H1 (cell line): Measurements from ENCODE around the gene AANAT. TPM values are rescaled to one million over a fixed set of nuclear protein-coding genes. Genes with fewer than 3 reads are reported as not detected.

Experiments used
- CTCF ChIA-PET: fragments of 300-600 bp; sonication (Branson Sonifier 250); formaldehyde crosslinking; loops from one replicate; lab custom pipeline; 2021; ENCODE audit not compliant: partially characterized antibody; lab: Charles Lee
- POLR2A ChIA-PET: fragments of 300-600 bp; sonication (Branson Sonifier 250); formaldehyde crosslinking; loops from one replicate; lab custom pipeline; 2021; ENCODE audit warnings: inconsistent platforms; ENCODE audit not compliant: partially characterized antibody; lab: Charles Lee
- DNase-seq, 2 experiments: peaks; one replicate each; pipeline versions ENCODE4 v3.0.0 to v3.0.0-alpha.2; 2010 to 2022; ENCODE audit warnings: low spot score in 2 of 2, low read depth in 1 of 2, mixed read lengths in 1 of 2
- FAIRE-seq: peaks from 2 replicates; lab custom pipeline; 2011; peaks lifted over from hg19 to GRCh38; lab: Jason Lieb, UNC
- H2AFZ ChIP-seq: 2 replicates; pipeline ENCODE4 v1.8.1; 2012; ENCODE audit warnings: low read length, inconsistent platforms
- H2AK5ac ChIP-seq: 2 replicates; pipeline ENCODE4 v1.6.1; 2013; ENCODE audit warnings: low read depth, low read length
- H2BK120ac ChIP-seq: replicated peaks from 2 replicates; pipeline ENCODE3; 2013; ENCODE audit warnings: low read depth, low read length, inconsistent platforms
- H2BK12ac ChIP-seq: 2 replicates; pipeline ENCODE4 v1.6.1; 2013; ENCODE audit warnings: low read depth, low read length
- H2BK15ac ChIP-seq: 2 replicates; pipeline ENCODE4 v1.6.1; 2013; ENCODE audit warnings: low read length
- H2BK20ac ChIP-seq: 2 replicates; pipeline ENCODE4 v1.6.1; 2013; ENCODE audit warnings: low read length
- H2BK5ac ChIP-seq: 2 replicates; pipeline ENCODE4 v1.6.1; 2013; ENCODE audit warnings: low read depth, low read length
- H3K14ac ChIP-seq: 2 replicates; pipeline ENCODE4 v1.6.1; 2013; ENCODE audit warnings: inconsistent platforms; ENCODE audit not compliant: insufficient read length
- H3K18ac ChIP-seq: 2 replicates; pipeline ENCODE4 v1.6.1; 2013; ENCODE audit warnings: low read length; ENCODE audit errors: extremely low read depth
- H3K23ac ChIP-seq: 2 replicates; pipeline ENCODE4 v1.6.1; 2013; ENCODE audit warnings: inconsistent platforms; ENCODE audit not compliant: insufficient read length
- H3K23me2 ChIP-seq: 2 replicates; pipeline ENCODE4 v1.6.1; 2013; ENCODE audit warnings: low read depth, low read length
- H3K27ac ChIP-seq: 2 replicates; pipeline ENCODE4 v1.6.1; 2011; ENCODE audit warnings: low read depth, low read length, inconsistent platforms
- H3K27me3 ChIP-seq, 4 experiments: replicated peaks in 1 of 4; 1 replicate in 1 of 4; 2 replicates in 3 of 4; pipeline versions ENCODE4 v1.6.1 to v1.8.1; 2011 to 2013; ENCODE audit warnings: low read length in 3 of 4, mild to moderate bottlenecking in 3 of 4, inconsistent platforms in 2 of 4, mixed read lengths in 2 of 4, moderate library complexity in 1 of 4; ENCODE audit not compliant: control insufficient read depth in 3 of 4, insufficient read depth in 3 of 4; ENCODE audit errors: extremely low read depth in 1 of 4
- H3K36me3 ChIP-seq, 4 experiments: 2 replicates each; pipeline versions ENCODE4 v1.6.1 to v1.8.1; 2011 to 2013; ENCODE audit warnings: mild to moderate bottlenecking in 4 of 4, low read length in 3 of 4, moderate library complexity in 2 of 4, control low read depth in 1 of 4, inconsistent platforms in 1 of 4; ENCODE audit not compliant: insufficient read depth in 4 of 4, control insufficient read depth in 2 of 4
- H3K4ac ChIP-seq: replicated peaks from 2 replicates; pipeline ENCODE3; 2013; ENCODE audit warnings: low read length, low read depth, mixed read lengths, inconsistent platforms; ENCODE audit not compliant: insufficient read length
- H3K4me1 ChIP-seq, 4 experiments: replicated peaks in 1 of 4; 1 replicate in 1 of 4; 2 replicates in 3 of 4; pipeline versions ENCODE4 v1.6.1 to v1.8.1; 2011 to 2013; ENCODE audit warnings: low read length in 3 of 4, inconsistent platforms in 2 of 4, mixed read lengths in 1 of 4; ENCODE audit not compliant: insufficient read depth in 4 of 4, control insufficient read depth in 3 of 4
- H3K4me2 ChIP-seq, 2 experiments: 2 replicates each; pipeline versions ENCODE4 v1.6.1 to v1.8.1; 2011 to 2013; ENCODE audit warnings: low read depth in 2 of 2, low read length in 2 of 2, control low read depth in 1 of 2, inconsistent platforms in 1 of 2, mild to moderate bottlenecking in 1 of 2; ENCODE audit not compliant: insufficient read depth in 1 of 2
- H3K4me3 ChIP-seq, 4 experiments: fragments of 200-600, 300-600 bp in 1 of 4; sonication (generic), shearing (Covaris generic), sonication (Bioruptor Twin) in 1 of 4; 2 replicates each; pipeline versions ENCODE4 v1.5.1 to v1.8.1; 2011 to 2016; ENCODE audit warnings: low read length in 4 of 4, low read depth in 3 of 4, control low read depth in 2 of 4, inconsistent platforms in 2 of 4, mild to moderate bottlenecking in 2 of 4, mixed read lengths in 1 of 4, moderate library complexity in 1 of 4; ENCODE audit not compliant: insufficient read depth in 2 of 4; ENCODE audit errors: extremely low read depth in 1 of 4
- H3K56ac ChIP-seq: replicated peaks from 2 replicates; pipeline ENCODE3; 2013; ENCODE audit warnings: low read depth, mild to moderate bottlenecking, mixed read lengths, low read length, inconsistent platforms; ENCODE audit not compliant: insufficient read length
- H3K79me1 ChIP-seq: 2 replicates; pipeline ENCODE4 v1.6.1; 2013; ENCODE audit warnings: low read depth, low read length, control low read depth
- H3K79me2 ChIP-seq, 2 experiments: 2 replicates each; pipeline versions ENCODE4 v1.6.1 to v1.8.1; 2012 to 2013; ENCODE audit warnings: low read length in 2 of 2, mild to moderate bottlenecking in 2 of 2, inconsistent platforms in 1 of 2; ENCODE audit not compliant: insufficient read depth in 2 of 2, control insufficient read depth in 1 of 2
- H3K9ac ChIP-seq, 4 experiments: replicated peaks in 1 of 4; 1 replicate in 1 of 4; 2 replicates in 3 of 4; pipeline versions ENCODE4 v1.6.1 to v1.8.1; 2011 to 2013; ENCODE audit warnings: low read depth in 3 of 4, low read length in 3 of 4, control low read depth in 2 of 4, mild to moderate bottlenecking in 2 of 4, moderate library complexity in 2 of 4, inconsistent platforms in 1 of 4; ENCODE audit errors: extremely low read depth in 1 of 4
- H3K9me3 ChIP-seq, 2 experiments: 2 replicates each; pipeline versions ENCODE4 v1.6.1 to v1.8.1; 2012 to 2013; ENCODE audit warnings: mild to moderate bottlenecking in 2 of 2, moderate library complexity in 2 of 2, control low read depth in 1 of 2, inconsistent platforms in 1 of 2, low read depth in 1 of 2, low read length in 1 of 2, mixed read lengths in 1 of 2; ENCODE audit not compliant: insufficient read depth in 2 of 2
- H4K20me1 ChIP-seq, 2 experiments: replicated peaks in 1 of 2; 2 replicates each; pipeline versions ENCODE3 to v1.8.1; 2011 to 2013; ENCODE audit warnings: inconsistent platforms in 2 of 2, low read length in 2 of 2, mild to moderate bottlenecking in 1 of 2; ENCODE audit not compliant: insufficient read depth in 2 of 2, control insufficient read depth in 1 of 2
- H4K5ac ChIP-seq: 2 replicates; pipeline ENCODE4 v1.6.1; 2013; ENCODE audit warnings: low read length, low read depth, mixed read lengths, inconsistent platforms; ENCODE audit not compliant: insufficient read length
- H4K8ac ChIP-seq: 2 replicates; pipeline ENCODE4 v1.8.0; 2013; ENCODE audit warnings: mild to moderate bottlenecking, moderate library complexity, low read length, inconsistent platforms; ENCODE audit not compliant: insufficient read depth; ENCODE audit errors: extremely low read depth
- H4K91ac ChIP-seq: replicated peaks from 2 replicates; pipeline ENCODE3; 2013; ENCODE audit warnings: low read length, mixed read lengths, inconsistent platforms; ENCODE audit not compliant: insufficient read length
- CBX5 ChIP-seq: fragments of 300-800, 300-1000 bp; sonication (generic); IDR thresholded peaks from 2 replicates; pipeline ENCODE4 v1.7.1; 2016; ENCODE audit warnings: antibody characterized with exemption, low read length, low read depth
- CREB1 ChIP-seq: IDR thresholded peaks from 2 replicates; pipeline ENCODE4 v1.6.1; 2012; ENCODE audit warnings: inconsistent platforms
- EP300 ChIP-seq, 2 experiments: IDR thresholded peaks; 1 replicate in 1 of 2; 2 replicates in 1 of 2; pipeline ENCODE4 v1.6.1; 2011 to 2012; ENCODE audit warnings: low read depth in 2 of 2, low read length in 2 of 2, mild to moderate bottlenecking in 2 of 2, borderline replicate concordance in 1 of 2, inconsistent platforms in 1 of 2, moderate library complexity in 1 of 2
- HDAC2 ChIP-seq, 2 experiments: fragments of 300-600 bp in 1 of 2; sonication (generic) in 1 of 2; IDR thresholded peaks; 2 replicates each; pipeline ENCODE4 v1.6.1; 2011 to 2012; ENCODE audit warnings: low read depth in 2 of 2, low read length in 2 of 2, mild to moderate bottlenecking in 2 of 2, moderate library complexity in 2 of 2, borderline replicate concordance in 1 of 2, inconsistent platforms in 1 of 2
- JUN ChIP-seq: IDR thresholded peaks from 2 replicates; pipeline ENCODE4 v1.6.1; 2011; ENCODE audit warnings: low read depth, mild to moderate bottlenecking, improper control_type of control experiment, low read length
- KDM1A ChIP-seq: fragments of 200-600, 300-600 bp; sonication (generic); IDR thresholded peaks from 2 replicates; pipeline ENCODE4 v1.7.1; 2016; ENCODE audit warnings: mild to moderate bottlenecking, low read length, borderline replicate concordance
- MAFK ChIP-seq: IDR thresholded peaks from 2 replicates; pipeline ENCODE4 v1.6.1; 2012; ENCODE audit warnings: low read depth, mild to moderate bottlenecking, improper control_type of control experiment, low read length
- POLR2A ChIP-seq, 2 experiments: IDR thresholded peaks; 1 replicate in 1 of 2; 2 replicates in 1 of 2; pipeline ENCODE4 v1.6.1; 2011; ENCODE audit warnings: low read depth in 2 of 2, low read length in 2 of 2, mild to moderate bottlenecking in 2 of 2; ENCODE audit errors: control extremely low read depth in 1 of 2
- RNF2 ChIP-seq: fragments of 200-900, 300-1000 bp; sonication (generic); IDR thresholded peaks from 2 replicates; pipeline ENCODE4 v1.7.1; 2016; ENCODE audit warnings: borderline replicate concordance, low read depth, mild to moderate bottlenecking, antibody characterized with exemption, low read length; ENCODE audit not compliant: poor library complexity, severe bottlenecking; ENCODE audit errors: missing control alignments
- SIN3A ChIP-seq, 2 experiments: IDR thresholded peaks in 1 of 2; conservative IDR thresholded peaks in 1 of 2; 2 replicates each; pipeline ENCODE4 v1.6.1; 2011 to 2012; ENCODE audit warnings: low read length in 2 of 2, improper control_type of control experiment in 1 of 2, low read depth in 1 of 2, mild to moderate bottlenecking in 1 of 2
- TAF7 ChIP-seq: optimal IDR thresholded peaks from 2 replicates; pipeline ENCODE3; 2011; ENCODE audit warnings: low read depth, mild to moderate bottlenecking, inconsistent platforms, low read length, moderate library complexity, borderline replicate concordance
- ZNF274 ChIP-seq: IDR thresholded peaks from 2 replicates; pipeline ENCODE4 v1.7.0; 2012; ENCODE audit warnings: low read length, borderline replicate concordance; ENCODE audit errors: extremely low read depth
- WGBS, 2 experiments: shearing (Covaris generic) in 1 of 2; methylation state at CpG; one replicate each; pipeline versions ENCODE4 v1.1.6 to v1.1.7; 2013 to 2015; ENCODE audit warnings: low lambda C conversion rate in 2 of 2, mixed read lengths in 2 of 2, inconsistent platforms in 1 of 2, low coverage in 1 of 2, missing lambda C conversion rate in 1 of 2; ENCODE audit not compliant: insufficient replicate concordance in 2 of 2, insufficient coverage in 1 of 2, insufficient read length in 1 of 2; ENCODE audit errors: extremely low coverage in 1 of 2, missing lambda C conversion rate in 1 of 2; 5-methylcytosine and 5-hydroxymethylcytosine counted together
- polyA plus RNA-seq, 7 experiments: library from polyadenylated mRNA; depleted of rRNA in 3 of 7; stranded (reverse) in 5 of 7; unstranded in 2 of 7; fragments of >200 nt in 5 of 7; fragments of 200-250 nt in 2 of 7; gene quantifications; 1 replicate in 5 of 7; 2 replicates in 1 of 7; 4 replicates in 1 of 7; pipeline versions ENCODE4 v1.2.1 to v1.2.3, GENCODE V29; 2011 to 2013; ENCODE audit warnings: missing spikeins in 2 of 7, mixed read lengths in 2 of 7
- total RNA-seq: library from RNA; stranded (reverse); fragmentation: NEBNext Ultra II Directional; extraction: Animal tissue kit (Norgen Biotek cat#: 25700); gene quantifications from 2 replicates; pipeline ENCODE4 v1.2.1, GENCODE V29; 2021
- TF ChIP-seq, protein P1 (sequence below): IDR thresholded peaks from 2 replicates; pipeline ENCODE4 v1.6.1; 2012; ENCODE audit warnings: inconsistent platforms

The AANAT gene
- total and polyA plus RNA-seq, 2 of the 8 experiments (the other 6 are each of a cell fraction or from before 2014, with no cell fraction given) = 0.53 TPM; not detected in 1

DNA sequence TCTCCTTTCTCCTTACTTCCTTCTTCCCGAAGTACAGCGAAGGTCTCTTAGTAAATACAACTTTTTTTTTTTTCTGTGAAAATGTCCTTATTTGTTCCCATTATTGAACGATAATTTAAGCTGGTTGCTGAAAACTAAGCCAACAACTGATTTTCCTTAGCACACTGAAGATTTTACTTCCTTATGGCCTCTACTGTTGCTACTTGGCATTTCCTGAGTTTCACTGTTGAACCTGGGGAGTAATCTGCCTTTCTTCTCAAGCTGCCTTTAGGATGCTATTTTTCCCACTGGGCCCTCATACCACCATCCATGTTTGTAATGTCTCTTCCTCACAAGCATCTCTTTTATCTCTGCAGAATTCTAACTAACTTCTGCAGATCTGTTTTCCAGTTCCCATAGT, 40.5 kb upstream of the AANAT start:
- no peak overlapping the region for H3K56ac ChIP-seq
- H2AK5ac ChIP-seq = no peak overlapping the region
- no peak overlapping the region for H2BK120ac ChIP-seq
- no peak overlapping the region for H3K27ac ChIP-seq
- H3K18ac ChIP-seq = no peak overlapping the region
- no peaks in the 10 kb centered on the region for H3K9me3 ChIP-seq
- no peak overlapping the region for H3K14ac ChIP-seq
- H2BK12ac ChIP-seq = no peak overlapping the region
- H4K5ac ChIP-seq = no peak overlapping the region
- peaks cover 11 to 79% of the 10 kb centered on the region in 2 experiments for H3K79me2 ChIP-seq
- 84% methylated on average over 3 of the region's 3 CpGs; no CpG with 5 or more reads in 1 of the 2 experiments for WGBS, 2 experiments
- peaks cover 17% of the 10 kb centered on the region for H3K79me1 ChIP-seq
- no peak overlapping the region for H3K9ac ChIP-seq
- H3K36me3 ChIP-seq = no peaks in the 10 kb centered on the region
- H3K27me3 ChIP-seq = no peaks in the 10 kb centered on the region
- ChIA-PET POLR2A (no interaction called here), CTCF (interaction anchor here (0.9 to 2.7 kb wide), 7 partner anchors 8 to 69 kb away, joined by 3 to 11 read pairs (median 4); no protein-coding TSS in a partner anchor)
- no peak overlapping the region for H3K4me2 ChIP-seq
- H4K91ac ChIP-seq = no peak overlapping the region
- no peak overlapping the region for H2AFZ ChIP-seq
- H3K23me2 ChIP-seq = no peaks in the 10 kb centered on the region
- H2BK15ac ChIP-seq = no peak overlapping the region
- H3K4me1 ChIP-seq = peaks cover 0 to 19% (median 5%) of the 10 kb centered on the region in 4 experiments; a peak in 6 of 7 replicates
- H3K4ac ChIP-seq = no peak overlapping the region
- H3K4me3 ChIP-seq = no peak overlapping the region
- no peak overlapping the region for H2BK20ac ChIP-seq
- H4K8ac ChIP-seq = no peak overlapping the region
- H2BK5ac ChIP-seq = no peak overlapping the region
- no peak overlapping the region for H3K23ac ChIP-seq
- DNase-seq (no peak), FAIRE-seq (no peak)
- H4K20me1 ChIP-seq = peaks cover 12 to 15% of the 10 kb centered on the region in 2 experiments
- TF ChIP-seq, protein P1, sequence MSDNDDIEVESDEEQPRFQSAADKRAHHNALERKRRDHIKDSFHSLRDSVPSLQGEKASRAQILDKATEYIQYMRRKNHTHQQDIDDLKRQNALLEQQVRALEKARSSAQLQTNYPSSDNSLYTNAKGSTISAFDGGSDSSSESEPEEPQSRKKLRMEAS = no peak
- TF ChIP-seq RNF2 (no peak), HDAC2 (IDR thresholded peaks at IDR 0.05; ENCODE audit: borderline replicate concordance in 1 of 2, low read depth in 2 of 2, low read length in 2 of 2) (no peak), TAF7 (no peak), CREB1 (no peak), JUN (no peak), KDM1A (no peak), SIN3A (conservative IDR thresholded peaks at IDR 0.05 in 1 of 2, IDR thresholded peaks at IDR 0.05 in 1 of 2; ENCODE audit: low read depth in 1 of 2, low read length in 2 of 2) (no peak), CBX5 (no peak), EP300 (IDR thresholded peaks at IDR 0.05; ENCODE audit: borderline replicate concordance in 1 of 2, low read depth in 2 of 2, low read length in 2 of 2) (no peak), POLR2A (IDR thresholded peaks at IDR 0.05; ENCODE audit: control extremely low read depth in 1 of 2, low read depth in 2 of 2, low read length in 2 of 2) (no peak), MAFK (no peak), ZNF274 (no peak)
